GM18505 (cell line): ENCODE results near the gene ZFP28.
A peak's percentile ranks its signal among the peaks of the same experiment; 100 is the strongest.

Experiments used
- ATAC-seq: cut with Tn5 transposase; IDR thresholded peaks from one replicate; pipeline ENCODE4 v1.9.1; 2021; ENCODE audit not compliant: unreplicated experiment
- POLR2A ChIP-seq: IDR thresholded peaks from 4 replicates; pipeline ENCODE4 v1.6.1; 2011; ENCODE audit warnings: borderline replicate concordance; ENCODE audit not compliant: insufficient read depth, insufficient read length; ENCODE audit errors: extremely low read depth

Gene ZFP28

DNA sequence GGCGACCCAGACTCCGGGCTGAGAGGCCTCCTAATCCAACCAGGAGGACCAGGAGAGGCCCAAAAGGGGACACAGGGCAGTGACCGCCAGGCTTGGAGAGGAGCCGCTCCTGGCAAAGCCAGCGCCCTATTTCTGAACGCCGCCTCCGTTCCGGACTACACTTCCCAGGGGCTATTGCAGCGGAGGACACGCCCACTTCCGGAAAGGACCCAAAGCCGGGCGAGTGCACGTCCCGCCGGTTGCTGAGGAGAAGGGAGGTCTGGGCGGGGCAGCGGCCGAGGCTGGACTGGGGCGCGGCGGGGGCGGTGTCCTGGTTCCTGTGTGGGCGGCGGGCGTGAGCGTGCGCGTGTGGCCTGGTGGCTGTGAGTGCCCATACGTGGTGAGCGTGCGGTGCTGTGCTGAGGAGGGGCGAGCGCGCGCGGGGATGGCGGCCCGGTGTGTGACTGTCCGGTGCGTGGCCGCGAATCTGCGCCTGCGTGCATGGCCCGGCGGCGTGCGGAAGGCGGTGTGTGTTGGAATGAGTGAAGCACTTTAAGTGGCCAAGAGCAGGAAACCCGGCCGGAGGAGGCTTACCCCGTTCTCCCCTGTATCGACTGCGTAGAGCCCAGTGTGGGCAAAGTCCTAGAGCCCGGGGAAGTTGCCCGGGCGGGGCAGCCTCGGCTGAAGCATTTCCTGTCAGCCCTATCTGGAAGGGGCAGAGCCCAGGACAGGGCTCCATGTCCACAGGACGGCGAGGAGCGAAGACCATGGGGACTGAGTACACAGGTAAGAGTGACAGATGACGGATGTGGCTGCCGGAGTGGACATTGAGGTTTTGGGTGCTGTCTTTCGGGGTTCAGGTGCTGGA lies 28.7 kb downstream of the ZFP28 start, which contains the start of gene ZNF470:
TSS of gene ZNF470 (plus strand) at position 195 of the 847 bp plus-strand sequence. CDS start 2,844 bp downstream, outside the sequence.
- ATAC-seq, result peak; percentile 98
- TF ChIP-seq POLR2A, result peak; percentile 44

DNA sequence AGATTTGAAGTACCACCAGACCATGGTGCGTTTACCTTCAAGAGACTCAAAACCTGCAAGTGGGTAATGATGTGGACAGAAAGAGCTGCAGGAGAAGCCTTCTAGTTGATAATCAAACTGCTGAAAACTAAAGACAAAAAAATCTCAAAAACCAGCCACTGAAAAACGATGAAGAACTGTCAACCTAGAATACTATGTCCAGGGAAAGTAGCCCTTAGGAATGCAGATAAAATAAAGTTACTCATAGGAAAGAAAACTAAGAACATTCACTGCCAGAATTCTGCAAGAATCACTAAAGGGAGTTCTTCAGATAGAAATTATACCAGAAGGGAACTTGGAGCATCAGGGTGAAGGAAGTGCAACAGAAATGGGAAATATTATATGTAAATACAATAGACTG lies 33.8 kb downstream of the ZFP28 start:
- no peak for ATAC-seq
- TF ChIP-seq POLR2A, result no peak

GRCh38 chr19:56573914-56574313 lies 35.2 kb downstream of the ZFP28 start:
- ATAC-seq, result no peak
- no peak for TF ChIP-seq POLR2A

GRCh38 chr19:56577719-56578602 lies 39.2 kb downstream of the ZFP28 start:
- ATAC-seq, result no peak

GRCh38 chr19:56594446-56594782 lies 55.7 kb downstream of the ZFP28 start:
- no peak for ATAC-seq

More at GRCh38 chr19:56577719-56578602, 39.2 kb downstream of the ZFP28 start:
- TF ChIP-seq POLR2A, result no peak

DNA sequence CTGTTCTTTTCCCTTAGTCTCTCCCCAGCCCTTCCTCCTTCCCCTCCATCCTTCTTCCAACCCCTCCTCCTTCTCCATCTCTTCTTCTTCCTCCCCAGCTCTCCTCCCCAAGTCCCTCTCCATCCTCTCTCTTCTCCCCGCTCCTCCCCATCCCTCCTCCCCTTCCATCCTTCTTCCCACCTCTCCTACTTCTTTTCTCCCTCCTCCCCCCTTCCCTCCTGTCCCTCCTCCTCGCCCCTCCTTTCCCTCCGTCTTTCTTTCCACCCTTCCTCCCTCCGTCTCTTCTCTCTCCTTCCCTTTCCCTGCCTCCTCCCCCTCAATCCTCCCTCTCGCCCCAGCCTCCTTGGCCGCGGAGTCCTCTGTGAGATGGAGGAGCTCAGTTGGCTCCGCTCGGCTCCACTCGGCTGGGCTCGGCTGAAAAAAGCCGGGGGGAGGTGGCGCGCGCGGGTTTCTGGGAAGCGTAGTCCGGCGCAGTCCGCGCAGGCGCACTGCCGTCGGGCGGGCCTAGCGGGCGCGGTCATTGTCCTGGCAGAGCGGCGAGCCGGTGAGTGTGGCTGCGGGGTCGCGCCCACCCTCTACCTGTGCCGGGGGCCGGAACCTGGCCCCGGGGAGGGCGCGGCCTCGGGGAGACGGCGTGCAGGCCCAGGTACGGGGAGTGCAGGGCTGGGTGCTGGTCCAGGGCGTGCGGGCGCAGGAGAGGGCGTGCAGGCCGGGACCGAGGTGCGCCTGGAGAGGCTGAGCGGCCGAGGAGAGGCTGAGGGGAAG lies 56.2 kb downstream of the ZFP28 start, which contains the start of gene ZNF71:
TSS of gene ZNF71 (plus strand) at position 520 of the 765 bp plus-strand sequence. CDS start 6,257 bp downstream, outside the sequence.
- ATAC-seq, result peak; percentile 97
- peak; percentile 18 for TF ChIP-seq POLR2A

More at GRCh38 chr19:56594446-56594782, 55.7 kb downstream of the ZFP28 start:
- no peak for TF ChIP-seq POLR2A

GRCh38 chr19:56595548-56595899 lies 56.8 kb downstream of the ZFP28 start:
- TF ChIP-seq POLR2A, result no peak
- ATAC-seq, result no peak

DNA sequence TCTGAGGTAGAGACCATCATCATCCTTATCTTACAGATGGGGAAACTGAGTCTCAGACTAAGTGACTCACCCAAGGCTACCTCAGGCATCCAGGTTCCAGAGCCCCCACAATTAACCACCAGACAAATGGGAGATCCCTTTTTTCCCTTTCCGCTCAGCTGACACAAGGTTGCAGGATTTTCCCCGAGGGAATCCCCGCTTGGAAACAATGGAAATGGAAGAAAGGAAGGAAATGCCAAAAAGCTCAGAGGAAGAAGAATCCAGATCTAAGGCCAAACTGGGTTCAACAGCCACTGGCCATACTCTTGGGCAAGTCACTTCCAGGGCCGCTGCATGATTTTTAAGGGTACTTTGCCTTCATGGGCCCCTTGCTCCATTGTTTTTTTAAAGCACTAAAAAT lies 57.9 kb downstream of the ZFP28 start:
- no peak for TF ChIP-seq POLR2A
- no peak for ATAC-seq

DNA sequence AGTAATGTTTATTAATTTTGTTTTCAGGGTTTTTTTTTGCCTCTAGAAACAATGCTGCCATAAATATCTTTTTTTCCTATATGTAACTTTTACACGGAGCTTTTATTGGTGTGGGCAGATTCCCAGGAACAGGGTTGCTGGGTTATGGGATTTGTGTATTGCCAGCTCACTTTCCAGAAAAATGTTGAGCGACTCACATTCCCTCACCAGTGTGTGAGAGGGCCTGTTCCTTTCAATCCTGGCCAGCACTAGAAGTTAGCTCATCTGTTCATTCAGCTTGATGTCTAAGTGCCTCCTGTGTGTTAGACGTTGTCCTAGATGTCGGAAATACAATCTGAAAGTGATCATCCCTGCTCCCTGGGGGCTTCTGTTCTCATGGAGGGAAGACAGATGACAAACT lies 58.9 kb downstream of the ZFP28 start:
- no peak for ATAC-seq
- no peak for TF ChIP-seq POLR2A

DNA sequence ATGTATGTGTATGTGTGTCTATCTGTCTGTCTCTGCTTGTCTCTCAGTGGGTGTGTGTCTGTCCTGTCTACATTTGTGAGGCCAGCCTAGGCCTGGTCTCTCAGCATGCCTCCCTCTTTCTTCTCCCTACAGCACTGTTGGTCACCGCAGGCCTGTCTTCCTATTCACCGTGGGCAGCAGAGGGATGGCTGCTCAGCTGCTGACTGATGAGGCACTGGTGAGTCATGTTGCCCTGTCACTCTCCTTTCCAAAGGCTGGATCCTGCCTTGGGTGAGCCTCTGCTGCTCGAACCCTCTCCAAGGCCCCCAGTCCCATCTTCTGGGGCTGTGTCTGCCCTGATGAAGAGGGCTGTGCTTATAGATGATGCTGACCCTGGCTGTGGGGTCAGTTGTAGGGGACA lies 62.6 kb downstream of the ZFP28 start:
- no peak for ATAC-seq
- no peak for TF ChIP-seq POLR2A

GRCh38 chr19:56603829-56604228 lies 65.1 kb downstream of the ZFP28 start:
- TF ChIP-seq POLR2A, result no peak
- no peak for ATAC-seq
